GM12878 (cell line): Measurements from ENCODE around the gene RASGRF2.

Experiments
- ASH2L ChIP-seq: fragments of 300-600, 200-600 bp; sonication (generic); IDR thresholded peaks from 2 replicates; pipeline ENCODE4 v1.6.1; 2017; ENCODE audit warnings: low read depth, mild to moderate bottlenecking, borderline replicate concordance
- BHLHE40 ChIP-seq, 2 experiments: fragments of 450-650 bp in 1 of 2; IDR thresholded peaks; 2 replicates each; pipeline ENCODE4 v1.6.1; 2011 to 2017; ENCODE audit warnings: low read depth in 2 of 2, borderline replicate concordance in 1 of 2, improper control_type of control experiment in 1 of 2, low read length in 1 of 2, mild to moderate bottlenecking in 1 of 2
- EZH2 ChIP-seq: IDR thresholded peaks from 2 replicates; pipeline ENCODE4 v1.6.1; 2012; ENCODE audit warnings: low read depth, mild to moderate bottlenecking, control low read depth, inconsistent platforms, low read length, borderline replicate concordance; ENCODE audit not compliant: control insufficient read depth
- MYB ChIP-seq: fragments of 150-350 bp; IDR thresholded peaks from 2 replicates; pipeline ENCODE4 v1.6.1; 2014; ENCODE audit warnings: mild to moderate bottlenecking, low read depth, low read length, borderline replicate concordance
- POLR2A ChIP-seq: IDR thresholded peaks from 2 replicates; pipeline ENCODE4 v1.6.1; 2011; ENCODE audit warnings: low read depth, mild to moderate bottlenecking, low read length
- POLR2AphosphoS5 ChIP-seq: IDR thresholded peaks from 2 replicates; pipeline ENCODE4 v1.6.1; 2011; ENCODE audit warnings: mild to moderate bottlenecking, low read length, inconsistent platforms
- RAD21 ChIP-seq: IDR thresholded peaks from 2 replicates; pipeline ENCODE4 v1.6.1; 2011; ENCODE audit warnings: mild to moderate bottlenecking, low read depth, low read length, moderate library complexity; ENCODE audit not compliant: insufficient read depth
- RCOR1 ChIP-seq: conservative IDR thresholded peaks from 2 replicates; pipeline ENCODE4 v1.6.1; 2012; ENCODE audit warnings: low read depth, low read length, improper control_type of control experiment
- TAF1 ChIP-seq: IDR thresholded peaks from 2 replicates; pipeline ENCODE4 v1.6.1; 2011; ENCODE audit warnings: mild to moderate bottlenecking, low read depth, low read length, borderline replicate concordance
- TCF7 ChIP-seq: IDR thresholded peaks from 2 replicates; pipeline ENCODE4 v1.6.1; 2014; ENCODE audit warnings: antibody characterized with exemption, borderline replicate concordance
- ZNF24 ChIP-seq: fragments of 450-650 bp; IDR thresholded peaks from 2 replicates; pipeline ENCODE4 v1.6.1; 2017; ENCODE audit warnings: antibody characterized with exemption, mild to moderate bottlenecking
- TF ChIP-seq, protein P1 (sequence below), 3 experiments: IDR thresholded peaks in 2 of 3; conservative IDR thresholded peaks in 1 of 3; 2 replicates each; pipeline ENCODE4 v1.5.1; 2011; ENCODE audit warnings: low read depth in 3 of 3, low read length in 3 of 3, mild to moderate bottlenecking in 3 of 3, control low read depth in 2 of 3, moderate library complexity in 2 of 3, inconsistent platforms in 1 of 3, mixed read lengths in 1 of 3; ENCODE audit not compliant: control insufficient read depth in 2 of 3, insufficient read depth in 1 of 3; ENCODE audit errors: extremely low read depth in 1 of 3
- TF ChIP-seq, protein P2 (sequence below): IDR thresholded peaks from 2 replicates; pipeline ENCODE4 v1.6.1; 2012; ENCODE audit warnings: low read depth, low read length, improper control_type of control experiment
- TF ChIP-seq, protein P3 (sequence below): IDR thresholded peaks from 2 replicates; pipeline ENCODE4 v1.6.1; 2012; ENCODE audit warnings: mild to moderate bottlenecking, low read depth, low read length

DNA sequence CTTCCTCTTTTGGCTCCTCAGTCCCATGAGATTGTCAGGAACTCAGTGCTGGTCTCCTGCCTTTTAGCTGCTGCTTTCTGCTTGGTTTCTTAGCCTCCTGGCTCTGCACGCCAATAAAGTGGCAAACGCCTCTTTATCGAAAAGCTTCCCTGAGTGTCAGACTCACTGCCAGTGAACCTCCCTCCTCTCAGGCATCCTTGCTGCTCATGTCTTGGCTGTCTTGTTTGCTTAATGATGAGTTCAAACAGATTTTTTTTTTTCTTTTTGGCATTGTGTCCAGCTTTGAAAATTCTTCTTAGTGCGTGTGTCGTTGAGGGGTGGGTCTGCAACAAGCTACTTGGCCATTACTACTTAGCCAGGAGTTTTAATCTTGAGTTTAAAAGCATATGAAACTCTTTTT is 14.9 kb downstream of the RASGRF2 start:
- no peak for TF ChIP-seq TCF7
- no peak for TF ChIP-seq POLR2AphosphoS5
- TF ChIP-seq, protein P1, sequence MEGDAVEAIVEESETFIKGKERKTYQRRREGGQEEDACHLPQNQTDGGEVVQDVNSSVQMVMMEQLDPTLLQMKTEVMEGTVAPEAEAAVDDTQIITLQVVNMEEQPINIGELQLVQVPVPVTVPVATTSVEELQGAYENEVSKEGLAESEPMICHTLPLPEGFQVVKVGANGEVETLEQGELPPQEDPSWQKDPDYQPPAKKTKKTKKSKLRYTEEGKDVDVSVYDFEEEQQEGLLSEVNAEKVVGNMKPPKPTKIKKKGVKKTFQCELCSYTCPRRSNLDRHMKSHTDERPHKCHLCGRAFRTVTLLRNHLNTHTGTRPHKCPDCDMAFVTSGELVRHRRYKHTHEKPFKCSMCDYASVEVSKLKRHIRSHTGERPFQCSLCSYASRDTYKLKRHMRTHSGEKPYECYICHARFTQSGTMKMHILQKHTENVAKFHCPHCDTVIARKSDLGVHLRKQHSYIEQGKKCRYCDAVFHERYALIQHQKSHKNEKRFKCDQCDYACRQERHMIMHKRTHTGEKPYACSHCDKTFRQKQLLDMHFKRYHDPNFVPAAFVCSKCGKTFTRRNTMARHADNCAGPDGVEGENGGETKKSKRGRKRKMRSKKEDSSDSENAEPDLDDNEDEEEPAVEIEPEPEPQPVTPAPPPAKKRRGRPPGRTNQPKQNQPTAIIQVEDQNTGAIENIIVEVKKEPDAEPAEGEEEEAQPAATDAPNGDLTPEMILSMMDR (IDR thresholded peaks at IDR 0.05 in 2 of 3, conservative IDR thresholded peaks at IDR 0.05 in 1 of 3; ENCODE audit: control insufficient read depth in 2 of 3, extremely low read depth in 1 of 3, insufficient read depth in 1 of 3, low read depth in 3 of 3, low read length in 3 of 3) = no peak
- TF ChIP-seq, protein P2, sequence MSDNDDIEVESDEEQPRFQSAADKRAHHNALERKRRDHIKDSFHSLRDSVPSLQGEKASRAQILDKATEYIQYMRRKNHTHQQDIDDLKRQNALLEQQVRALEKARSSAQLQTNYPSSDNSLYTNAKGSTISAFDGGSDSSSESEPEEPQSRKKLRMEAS = no peak
- no peak for TF ChIP-seq ASH2L
- TF ChIP-seq BHLHE40 (IDR thresholded peaks at IDR 0.05; ENCODE audit: borderline replicate concordance in 1 of 2, low read depth in 2 of 2, low read length in 1 of 2) = no peak
- TF ChIP-seq ZNF24 = no peak
- TF ChIP-seq POLR2A = no peak
- no peak for TF ChIP-seq EZH2
- no peak for TF ChIP-seq RCOR1
- no peak for TF ChIP-seq RAD21
- no peak for TF ChIP-seq TAF1
- TF ChIP-seq, protein P3, sequence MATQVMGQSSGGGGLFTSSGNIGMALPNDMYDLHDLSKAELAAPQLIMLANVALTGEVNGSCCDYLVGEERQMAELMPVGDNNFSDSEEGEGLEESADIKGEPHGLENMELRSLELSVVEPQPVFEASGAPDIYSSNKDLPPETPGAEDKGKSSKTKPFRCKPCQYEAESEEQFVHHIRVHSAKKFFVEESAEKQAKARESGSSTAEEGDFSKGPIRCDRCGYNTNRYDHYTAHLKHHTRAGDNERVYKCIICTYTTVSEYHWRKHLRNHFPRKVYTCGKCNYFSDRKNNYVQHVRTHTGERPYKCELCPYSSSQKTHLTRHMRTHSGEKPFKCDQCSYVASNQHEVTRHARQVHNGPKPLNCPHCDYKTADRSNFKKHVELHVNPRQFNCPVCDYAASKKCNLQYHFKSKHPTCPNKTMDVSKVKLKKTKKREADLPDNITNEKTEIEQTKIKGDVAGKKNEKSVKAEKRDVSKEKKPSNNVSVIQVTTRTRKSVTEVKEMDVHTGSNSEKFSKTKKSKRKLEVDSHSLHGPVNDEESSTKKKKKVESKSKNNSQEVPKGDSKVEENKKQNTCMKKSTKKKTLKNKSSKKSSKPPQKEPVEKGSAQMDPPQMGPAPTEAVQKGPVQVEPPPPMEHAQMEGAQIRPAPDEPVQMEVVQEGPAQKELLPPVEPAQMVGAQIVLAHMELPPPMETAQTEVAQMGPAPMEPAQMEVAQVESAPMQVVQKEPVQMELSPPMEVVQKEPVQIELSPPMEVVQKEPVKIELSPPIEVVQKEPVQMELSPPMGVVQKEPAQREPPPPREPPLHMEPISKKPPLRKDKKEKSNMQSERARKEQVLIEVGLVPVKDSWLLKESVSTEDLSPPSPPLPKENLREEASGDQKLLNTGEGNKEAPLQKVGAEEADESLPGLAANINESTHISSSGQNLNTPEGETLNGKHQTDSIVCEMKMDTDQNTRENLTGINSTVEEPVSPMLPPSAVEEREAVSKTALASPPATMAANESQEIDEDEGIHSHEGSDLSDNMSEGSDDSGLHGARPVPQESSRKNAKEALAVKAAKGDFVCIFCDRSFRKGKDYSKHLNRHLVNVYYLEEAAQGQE = no peak
- TF ChIP-seq MYB = no peak
